ENCODE results near the gene NKD2. TPM values are rescaled to one million over a fixed set of nuclear protein-coding genes. Genes with fewer than 3 reads are reported as not detected.
A peak's percentile ranks its signal among the peaks of the same experiment; 100 is the strongest.
"Not testable (repeated sequence)": the region's sequence is repeated elsewhere in the genome, so short reads cannot be mapped to it uniquely, and the experiment has no call there.

NKD2 gene
- total and polyA plus RNA-seq, 2 of the 4 experiments (the other 2 are of a cell fraction) = not detected

DNA sequence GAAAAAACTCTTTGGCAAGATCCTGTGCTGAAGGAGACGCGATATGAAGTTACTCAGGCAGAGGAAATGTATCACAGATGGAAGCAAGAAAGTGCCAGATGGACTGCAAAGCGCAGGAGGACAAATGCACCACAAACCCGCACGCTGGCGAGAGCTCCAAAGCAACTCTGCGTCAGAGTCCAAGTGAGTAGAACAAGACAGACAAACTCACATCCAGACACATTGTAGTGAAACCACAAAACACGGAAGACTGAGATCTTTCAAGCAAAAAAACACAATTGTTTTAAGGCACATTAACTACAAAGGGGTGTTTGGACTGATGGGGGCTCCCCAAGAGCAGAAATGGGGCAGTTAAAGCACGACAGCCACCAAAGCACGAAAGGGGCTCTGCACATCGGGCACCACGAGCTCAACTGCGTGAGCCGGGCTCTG, 39.2 kb upstream of the NKD2 start:
- Histone ChIP-seq H3K4me2 (ENCODE audit: low read depth, low read length) (no peak overlapping the region), H3K9me3 (ENCODE audit: control insufficient read depth, insufficient read depth, low read length) (peaks cover 4% of the 10 kb centered on the region; the same call in 1 of the 2 replicates), H3K4me1 (ENCODE audit: control insufficient read depth, insufficient read depth, low read length) (peaks cover 6% of the 10 kb centered on the region; the same call in 1 of the 2 replicates), H3K9ac (ENCODE audit: low read depth, low read length) (no peak overlapping the region), H3K27me3 (ENCODE audit: control insufficient read depth, insufficient read depth, low read length) (peaks cover 53% of the 10 kb centered on the region), H3K4ac (ENCODE audit: low read depth, low read length) (no peak overlapping the region), H3K27ac (ENCODE audit: insufficient read depth, low read length) (no peak overlapping the region), H2BK5ac (ENCODE audit: low read depth, low read length, poor library complexity, severe bottlenecking) (no peak overlapping the region), H2BK20ac (ENCODE audit: low read depth, low read length) (no peak overlapping the region), H4K5ac (ENCODE audit: low read depth, low read length) (no peak overlapping the region), H3K9me1 (ENCODE audit: insufficient read depth, low read length) (no peaks in the 10 kb centered on the region), H3K23ac (ENCODE audit: low read depth, low read length) (no peak overlapping the region), H2AFZ (replicated peaks; ENCODE audit: low read length, poor library complexity) (no peak overlapping the region), H3K56ac (ENCODE audit: extremely low read depth, insufficient read depth, low read length) (no peak overlapping the region), H4K91ac (ENCODE audit: insufficient read depth, low read depth, low read length) (no peak overlapping the region), H3K36me3 (ENCODE audit: control insufficient read depth, insufficient read depth, low read length) (no peaks in the 10 kb centered on the region), H2AK9ac (replicated peaks; ENCODE audit: low read depth, low read length, poor library complexity) (no peak overlapping the region), H3K14ac (replicated peaks; ENCODE audit: low read depth, low read length) (no peak overlapping the region), H3K79me1 (ENCODE audit: low read depth in 1 of 2, low read length in 2 of 2) (no peaks in the 10 kb centered on the region), H4K8ac (ENCODE audit: low read depth in 2 of 2, low read length in 2 of 2) (no peak overlapping the region), H2BK15ac (ENCODE audit: low read depth, low read length) (no peak overlapping the region), H2BK120ac (ENCODE audit: low read depth, low read length) (no peak overlapping the region), H4K20me1 (ENCODE audit: insufficient read depth, low read length) (no peaks in the 10 kb centered on the region), H3K4me3 (ENCODE audit: insufficient read depth, low read depth, low read length) (no peak overlapping the region), H2AK5ac (ENCODE audit: low read depth, low read length) (no peak overlapping the region), H3K18ac (ENCODE audit: low read depth, low read length) (no peak overlapping the region)
- ChIA-PET CTCF (no interaction called here), POLR2A (ENCODE audit: unreplicated experiment) (no interaction called here)
- WGBS, 2 experiments (ENCODE audit: extremely low coverage in 2 of 2, insufficient read length in 1 of 2) = 49% methylated on average over 2 of the region's 14 CpGs; no CpG with 5 or more reads in 1 of the 2 experiments
- BruUV-seq (replicated peaks) = no TSS peak
- intact Hi-C loops (cut with micrococcal nuclease) (no loop called here), in situ Hi-C loops (cut with MboI; ENCODE audit: low sequenced_read_pairs) (loop anchor here (25.0 kb wide), 1 partner anchor 818 kb away; the partner anchor contains the start of gene MRPL36), dilution Hi-C loops (cut with HindIII; ENCODE audit: low sequenced_read_pairs, unreplicated experiment) (no loop called here)
- ATAC-seq (ENCODE audit: low read depth) = no peak
- TF ChIP-seq RCOR1 (IDR thresholded peaks at IDR 0.05; ENCODE audit: insufficient replicate concordance, low read length) = no peak
- peak; percentile 5 for DNase-seq

DNA sequence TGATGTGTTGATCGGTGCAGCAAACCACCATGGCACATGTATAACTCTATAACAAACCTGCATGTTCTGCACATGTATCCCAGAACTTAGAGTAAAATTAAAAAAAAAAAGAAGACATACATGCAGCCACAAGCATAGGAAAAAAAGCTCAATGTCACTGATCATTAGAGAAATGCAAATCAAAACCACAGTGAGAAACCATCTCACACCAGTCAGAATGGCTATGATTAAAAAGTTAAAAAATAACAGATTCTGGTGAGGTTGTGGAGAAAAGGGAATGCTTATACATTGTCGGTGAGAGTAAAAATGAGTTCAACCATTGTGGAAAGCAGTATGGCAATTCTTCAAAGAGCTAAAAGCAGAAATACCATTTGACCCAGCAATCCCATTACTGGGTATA, 36.0 kb upstream of the NKD2 start:
- H3K56ac ChIP-seq (ENCODE audit: extremely low read depth, insufficient read depth, low read length); H3K18ac ChIP-seq (ENCODE audit: low read depth, low read length); H4K91ac ChIP-seq (ENCODE audit: insufficient read depth, low read depth, low read length); H2BK120ac ChIP-seq (ENCODE audit: low read depth, low read length); H3K36me3 ChIP-seq (ENCODE audit: control insufficient read depth, insufficient read depth, low read length); H2BK15ac ChIP-seq (ENCODE audit: low read depth, low read length); H3K4me3 ChIP-seq (ENCODE audit: insufficient read depth, low read depth, low read length); H2AFZ ChIP-seq (replicated peaks; ENCODE audit: low read length, poor library complexity); intact Hi-C loops (cut with micrococcal nuclease); H2BK5ac ChIP-seq (ENCODE audit: low read depth, low read length, poor library complexity, severe bottlenecking); H2AK9ac ChIP-seq (replicated peaks; ENCODE audit: low read depth, low read length, poor library complexity); BruUV-seq (replicated peaks); H3K4ac ChIP-seq (ENCODE audit: low read depth, low read length); H2BK20ac ChIP-seq (ENCODE audit: low read depth, low read length); H3K9me3 ChIP-seq (ENCODE audit: control insufficient read depth, insufficient read depth, low read length); H3K9me1 ChIP-seq (ENCODE audit: insufficient read depth, low read length); H3K4me1 ChIP-seq (ENCODE audit: control insufficient read depth, insufficient read depth, low read length); ATAC-seq (ENCODE audit: low read depth); DNase-seq; H3K79me1 ChIP-seq (ENCODE audit: low read depth in 1 of 2, low read length in 2 of 2); dilution Hi-C loops (cut with HindIII; ENCODE audit: low sequenced_read_pairs, unreplicated experiment); CTCF ChIA-PET; H2AK5ac ChIP-seq (ENCODE audit: low read depth, low read length); H3K27ac ChIP-seq (ENCODE audit: insufficient read depth, low read length); H3K14ac ChIP-seq (replicated peaks; ENCODE audit: low read depth, low read length); POLR2A ChIA-PET (ENCODE audit: unreplicated experiment); H4K5ac ChIP-seq (ENCODE audit: low read depth, low read length); H3K9ac ChIP-seq (ENCODE audit: low read depth, low read length); H3K23ac ChIP-seq (ENCODE audit: low read depth, low read length); H4K20me1 ChIP-seq (ENCODE audit: insufficient read depth, low read length); H4K8ac ChIP-seq (ENCODE audit: low read depth in 2 of 2, low read length in 2 of 2); H3K4me2 ChIP-seq (ENCODE audit: low read depth, low read length): not testable (repeated sequence)
- in situ Hi-C loops (cut with MboI; ENCODE audit: low sequenced_read_pairs) = loop anchor here (25.0 kb wide), 1 partner anchor 815 kb away; the partner anchor contains the start of gene MRPL36
- no CpG with 5 or more reads among the region's 2 CpGs for WGBS, 2 experiments (ENCODE audit: extremely low coverage in 2 of 2, insufficient read length in 1 of 2)
- peaks cover 26% of the 10 kb centered on the region for H3K27me3 ChIP-seq (ENCODE audit: control insufficient read depth, insufficient read depth, low read length)

Measured in IMR-90 (cell line).